Colon (tissue), 2 donors: ENCODE results near the gene CCDC102A.
"Not testable (repeated sequence)": the region's sequence is repeated elsewhere in the genome, so short reads cannot be mapped to it uniquely, and the experiment has no call there.

Source experiments
- FAIRE-seq: peaks from 2 replicates; lab custom pipeline; 2012; peaks lifted over from hg19 to GRCh38; lab: Jason Lieb, UNC
- donor health status: control.
- donor health status: control.

CCDC102A gene

DNA sequence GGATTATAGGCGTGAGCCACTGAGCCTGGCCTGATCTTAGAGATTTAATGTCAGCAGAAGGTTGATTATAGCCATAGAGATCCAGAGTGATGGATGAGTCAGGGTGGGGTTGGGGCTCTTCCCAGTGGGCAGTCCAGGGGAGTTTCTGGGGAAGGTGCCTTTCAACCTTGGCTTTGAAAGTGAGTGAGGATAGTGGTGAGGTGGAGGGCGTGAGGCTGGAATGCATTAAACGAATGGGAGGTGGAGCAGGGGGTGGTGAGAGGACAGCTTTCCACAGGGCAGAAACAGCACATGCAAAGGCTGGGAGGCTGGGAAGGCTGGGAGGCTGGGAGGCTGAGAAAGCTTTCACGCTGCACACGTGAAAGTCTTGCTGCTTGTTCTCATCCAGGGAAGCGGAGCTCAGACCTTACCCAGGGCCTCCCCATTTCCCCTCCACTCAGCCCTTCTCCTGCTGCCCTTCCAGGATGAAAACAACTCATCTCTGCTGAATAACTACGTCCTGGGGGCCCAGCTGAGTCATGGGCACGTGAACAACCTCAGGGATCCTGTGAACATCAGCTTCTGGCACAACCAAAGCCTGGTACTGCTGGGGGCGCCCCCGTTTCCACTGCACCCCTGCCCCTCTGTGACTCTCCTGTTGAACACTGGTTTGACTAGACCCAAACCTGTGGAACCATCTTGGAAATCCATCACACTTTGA, 28.4 kb upstream of the CCDC102A start:
- no peak for FAIRE-seq

GRCh38 chr16:57563761-57564160, 27.4 kb upstream of the CCDC102A start:
- no peak for FAIRE-seq

- FAIRE-seq, result no peak
These were observed 27.0 kb upstream of the CCDC102A start for GRCh38 chr16:57563487-57563750.

GRCh38 chr16:57562669-57563486, 26.5 kb upstream of the CCDC102A start:
- no peak for FAIRE-seq

DNA sequence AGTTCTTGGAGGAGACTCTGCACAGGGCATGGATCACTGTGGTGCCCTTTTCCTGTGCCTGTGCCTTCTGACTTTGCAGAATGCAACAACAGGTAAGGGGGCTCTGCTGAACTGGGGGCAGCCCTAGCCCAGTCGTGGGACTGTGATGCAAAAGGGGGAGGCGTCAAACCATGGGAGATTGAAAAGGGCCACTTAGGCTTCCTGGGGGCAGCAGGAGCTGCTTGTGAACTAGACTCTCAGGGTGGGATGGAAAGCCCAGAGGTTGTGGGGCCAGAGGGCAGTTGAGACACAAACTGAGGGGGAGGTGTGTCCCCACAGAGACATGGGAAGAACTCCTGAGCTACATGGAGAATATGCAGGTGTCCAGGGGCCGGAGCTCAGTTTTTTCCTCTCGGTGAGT, 25.7 kb upstream of the CCDC102A start:
- FAIRE-seq, result no peak

GRCh38 chr16:57559072-57559790, 22.9 kb upstream of the CCDC102A start:
- no peak for FAIRE-seq

DNA sequence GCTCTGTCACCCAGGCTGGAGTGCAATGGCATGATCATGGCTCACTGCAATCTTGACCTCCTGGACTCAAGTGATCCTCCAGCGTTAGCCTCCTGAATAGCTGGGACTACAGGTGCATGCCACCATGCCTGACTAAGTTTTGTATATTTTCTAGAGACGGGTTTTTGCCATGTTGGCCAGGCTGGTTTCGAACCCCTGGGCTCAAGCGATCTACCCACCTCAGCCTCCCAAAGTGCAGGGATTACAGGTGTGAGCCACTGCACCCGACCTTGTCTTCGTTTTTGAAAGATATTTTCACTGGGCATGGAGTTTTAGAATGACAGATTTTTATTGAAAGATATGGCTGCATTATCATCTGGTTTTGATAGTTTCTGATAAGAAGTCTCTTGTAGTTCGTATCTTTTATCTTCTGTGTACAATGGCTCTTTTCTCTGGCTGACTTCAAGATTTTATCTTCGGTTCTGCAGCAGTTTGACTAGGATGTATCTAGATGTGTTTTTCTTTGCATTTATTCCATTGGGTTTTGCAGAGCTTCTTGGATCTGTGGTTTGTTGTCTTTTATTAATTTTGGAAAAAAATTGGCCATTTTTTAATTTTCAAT, 20.7 kb upstream of the CCDC102A start:
- FAIRE-seq, result no peak

- FAIRE-seq, result no peak
These were observed 19.5 kb upstream of the CCDC102A start for GRCh38 chr16:57555831-57556230.

DNA sequence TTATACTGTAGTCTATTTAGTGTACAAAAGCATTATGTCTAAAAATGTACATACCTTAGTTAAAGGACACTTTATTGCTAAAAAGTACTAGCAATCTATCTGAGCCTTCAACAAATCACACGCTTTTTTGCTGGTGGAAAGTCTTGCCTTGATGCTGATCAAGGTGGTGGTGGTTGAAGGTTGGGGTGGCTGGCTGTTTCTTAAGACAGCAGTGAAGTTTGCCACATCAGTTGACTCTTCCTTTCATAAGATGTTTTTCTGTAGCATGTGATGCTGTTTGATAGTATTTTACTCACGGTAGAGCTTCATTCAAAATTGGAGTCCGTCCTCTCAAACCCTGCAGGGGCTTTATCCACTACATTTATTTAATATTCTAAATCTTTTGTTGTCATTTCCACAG, 14.7 kb upstream of the CCDC102A start:
- no peak for FAIRE-seq

DNA sequence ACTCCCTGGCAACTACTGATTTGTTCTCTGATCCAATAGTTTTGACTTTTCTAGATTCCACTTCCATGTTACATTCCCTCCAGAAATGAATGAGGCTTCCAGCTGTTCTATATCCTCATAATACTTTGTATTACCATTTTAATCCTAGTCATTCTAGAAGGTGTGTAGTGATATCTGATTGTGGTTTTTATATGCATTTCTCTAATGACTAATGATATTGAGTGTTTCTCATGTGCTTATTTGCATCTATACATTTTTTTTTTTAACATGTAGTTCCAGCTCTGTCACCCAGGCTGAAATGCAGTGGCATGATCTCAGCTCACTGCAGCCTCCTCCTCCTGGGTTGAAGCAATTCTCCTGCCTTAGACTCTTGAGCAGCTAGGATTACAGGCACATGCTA, 13.4 kb upstream of the CCDC102A start:
- no peak for FAIRE-seq

- FAIRE-seq, result no peak
These were observed 12.0 kb upstream of the CCDC102A start for GRCh38 chr16:57548408-57548807.

GRCh38 chr16:57547524-57547923, 11.2 kb upstream of the CCDC102A start:
- FAIRE-seq, result not testable (repeated sequence)

DNA sequence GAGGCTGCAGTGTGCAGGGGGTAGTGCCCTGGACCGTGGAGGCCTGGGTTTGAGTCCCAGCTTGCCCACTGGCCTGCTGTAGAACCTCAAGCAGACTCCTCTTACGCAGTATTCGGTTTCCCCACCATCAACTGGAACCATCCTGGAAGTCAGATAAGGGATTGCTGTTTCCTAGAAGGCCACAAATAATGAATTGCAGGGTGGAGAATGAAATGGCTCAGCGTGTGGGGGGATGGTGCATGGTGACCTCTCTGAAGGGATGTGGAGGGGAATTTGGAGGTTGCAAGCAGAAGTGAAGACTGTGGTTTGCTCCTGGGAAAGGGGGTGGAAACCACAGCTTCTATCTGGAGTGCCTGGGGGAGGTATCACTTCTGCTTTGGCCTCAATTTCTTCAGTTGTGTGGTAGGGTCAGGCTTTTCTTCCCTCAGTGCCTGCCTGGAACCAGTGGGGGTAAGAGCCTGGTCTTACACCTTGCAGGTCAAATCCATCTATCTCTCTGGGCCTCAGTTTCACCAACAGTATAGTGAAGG, 7.8 kb upstream of the CCDC102A start:
- FAIRE-seq, result no peak

DNA sequence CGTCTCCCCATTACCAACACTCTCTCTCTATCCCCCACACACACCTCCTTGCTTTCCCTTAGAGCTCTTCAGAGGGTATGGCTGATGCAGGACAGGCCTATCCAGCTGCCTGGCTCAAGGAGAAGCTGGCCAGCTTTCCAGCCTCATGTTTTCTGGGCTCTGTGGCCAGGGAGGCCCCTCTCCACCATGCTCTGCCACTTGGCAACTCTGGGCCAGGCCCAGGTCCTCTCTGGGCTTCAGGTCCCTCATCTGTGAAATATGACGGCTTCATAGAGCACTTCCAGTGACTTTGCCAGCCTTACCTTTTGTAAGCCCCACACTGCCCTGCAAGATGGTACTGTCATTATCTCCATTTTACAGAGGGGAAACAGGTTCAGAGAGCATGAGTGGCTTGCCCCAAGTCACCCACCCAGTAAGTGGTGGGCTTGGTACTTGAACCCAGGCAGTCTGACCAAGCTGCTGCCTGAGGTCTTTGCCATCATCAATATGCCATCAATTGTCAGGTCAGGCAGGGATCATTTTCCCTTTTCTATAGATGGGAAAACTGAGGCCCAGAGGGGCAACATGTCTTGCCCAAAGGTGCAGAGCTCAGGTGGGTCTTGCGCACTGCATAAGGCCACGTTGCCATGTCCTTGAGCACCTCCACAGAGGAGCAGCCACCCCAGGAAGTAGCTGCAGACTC, 5.5 kb upstream of the CCDC102A start:
- FAIRE-seq, result no peak

- no peak for FAIRE-seq
These were observed 4.8 kb upstream of the CCDC102A start for GRCh38 chr16:57540906-57541753.

GRCh38 chr16:57540387-57540786, 4.0 kb upstream of the CCDC102A start:
- FAIRE-seq, result no peak

DNA sequence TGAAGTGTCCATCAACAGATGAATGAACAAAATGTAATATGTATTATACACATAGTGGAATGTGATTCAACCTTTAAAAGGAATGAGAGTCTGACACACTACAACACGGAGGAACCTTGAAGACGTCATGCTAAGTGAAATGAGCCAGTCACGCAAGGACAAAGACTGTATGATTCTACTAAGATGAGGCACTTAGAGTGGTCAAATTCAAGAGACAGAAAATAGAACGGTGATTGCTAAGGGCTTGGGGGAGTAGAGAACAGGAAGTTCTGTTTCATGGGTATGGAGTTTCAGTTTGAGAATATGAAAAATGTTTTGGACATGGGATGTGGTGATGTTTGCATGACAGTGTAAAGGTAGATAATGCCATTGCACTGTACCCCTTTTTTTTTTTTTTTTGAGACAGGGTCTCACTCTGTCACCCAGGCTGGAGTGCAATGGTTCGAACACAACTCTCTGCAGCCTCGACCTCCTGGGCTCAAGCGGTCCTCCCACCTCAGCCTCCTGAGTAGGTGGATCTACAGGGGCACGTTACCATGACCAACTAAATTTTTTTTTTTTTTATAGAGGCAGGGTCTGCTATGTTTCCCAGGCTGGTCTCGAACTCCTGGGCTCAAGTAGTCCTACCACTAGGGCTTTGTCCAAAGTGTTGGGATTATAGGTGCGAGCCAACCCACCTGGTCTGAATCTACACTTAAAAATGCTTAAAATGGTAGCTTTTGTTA, 2.9 kb upstream of the CCDC102A start:
- FAIRE-seq, result no peak

DNA sequence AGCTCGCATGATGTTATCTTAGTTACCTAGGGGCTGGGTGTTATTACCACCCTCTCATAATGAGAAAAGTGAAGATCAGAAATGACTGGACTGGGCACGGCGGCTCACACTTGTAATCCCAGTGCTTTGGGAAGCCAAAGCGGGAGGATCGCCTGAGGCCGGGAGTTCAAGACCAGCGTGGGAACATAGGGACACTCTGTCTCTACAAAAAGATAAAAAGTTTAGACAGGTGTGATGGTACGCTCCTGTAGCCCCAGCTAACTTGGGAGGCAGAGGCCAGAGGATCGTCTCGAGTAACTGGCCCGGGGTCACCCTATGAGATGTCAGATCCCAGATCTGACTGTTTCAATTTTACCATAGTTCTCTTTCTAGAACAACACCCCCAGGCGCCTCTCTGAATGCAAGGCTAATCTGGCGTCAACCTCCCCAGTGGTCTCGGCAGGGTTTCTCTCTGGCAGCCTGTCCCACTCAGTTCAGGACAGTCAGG, 1.9 kb upstream of the CCDC102A start:
- FAIRE-seq, result no peak

GRCh38 chr16:57537581-57538234, 1.3 kb upstream of the CCDC102A start:
- no peak for FAIRE-seq

DNA sequence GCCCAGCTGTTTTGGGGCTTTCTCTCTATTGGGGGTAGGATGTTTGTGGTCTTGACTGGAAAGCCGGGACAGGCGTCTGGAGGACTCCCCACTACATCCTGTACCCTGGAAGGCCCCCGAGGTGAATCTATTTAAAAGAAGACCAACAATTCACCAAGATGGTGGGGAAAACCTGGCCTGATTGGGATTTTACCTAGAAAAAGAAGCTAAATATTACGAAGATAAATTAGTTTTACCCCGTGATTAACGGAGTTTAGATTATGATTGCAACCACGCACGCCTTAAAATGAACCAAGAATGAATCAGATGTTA, 779 bp upstream of the CCDC102A start:
- no peak for FAIRE-seq
